Measurements from ENCODE around the gene RALGPS1. TPM values are rescaled to one million over a fixed set of nuclear protein-coding genes. Genes with fewer than 3 reads are reported as not detected.

Gene RALGPS1
- total and polyA plus RNA-seq, 2 of the 13 experiments (the other 11 are each of a cell fraction or from before 2014, with no cell fraction given), result 3.7 to 6.5 TPM

DNA sequence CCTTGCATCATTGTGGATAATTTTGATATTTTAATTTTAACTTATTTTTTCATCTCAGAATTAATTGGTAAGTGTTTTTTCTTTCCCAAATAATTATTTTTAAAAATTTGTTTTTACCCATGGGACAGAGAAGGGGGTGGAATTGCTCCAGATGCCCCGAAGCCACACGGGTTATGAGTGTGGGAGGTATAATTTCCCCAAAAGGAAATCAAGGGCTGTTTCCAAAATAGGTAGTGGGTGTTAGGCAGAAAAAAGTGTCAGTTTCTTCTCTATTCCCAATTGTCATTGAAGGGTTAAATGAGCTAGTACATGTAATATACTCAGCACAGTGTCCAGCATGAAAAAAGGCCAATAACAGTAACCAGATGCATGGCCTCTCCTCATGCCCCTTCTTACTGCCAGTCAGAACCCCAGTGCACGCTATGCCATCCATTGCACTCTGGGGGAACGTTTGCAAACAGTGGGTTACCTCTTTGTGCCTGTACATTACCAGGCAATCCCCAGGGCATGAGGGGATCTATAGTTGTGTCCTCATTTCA, 244.3 kb downstream of the RALGPS1 start (continued):
- no peak for TF ChIP-seq SYNCRIP (IDR thresholded peaks at IDR 0.05; ENCODE audit: insufficient read depth, low read depth, low read length)
- TF ChIP-seq ZC3H4 (CRISPR knock-in tag; IDR thresholded peaks at IDR 0.05; ENCODE audit: borderline replicate concordance), result no peak

GRCh38 chr9:127159325-127159801, 244.8 kb downstream of the RALGPS1 start:
- CTCF ChIA-PET (ENCODE audit: low intra/inter-chr PET ratio, low total read pairs), result no interaction called here
- peak; percentile 83 for FAIRE-seq
- POLR2A ChIA-PET, result no interaction called here
- TF ChIP-seq HNRNPUL1 (IDR thresholded peaks at IDR 0.05; ENCODE audit: low read depth, low read length), result no peak
- no peak for TF ChIP-seq ZFP36 (IDR thresholded peaks at IDR 0.05; ENCODE audit: borderline replicate concordance, low read depth, low read length, partially characterized antibody)
- peak; percentile 72; the same call in 1 of the 2 replicates for TF ChIP-seq ZNF292 (CRISPR knock-in tag; IDR thresholded peaks at IDR 0.05; ENCODE audit: borderline replicate concordance, low read depth)
- peak; percentile 83; the same call in 1 of the 2 replicates for TF ChIP-seq ARID4A (CRISPR knock-in tag; IDR thresholded peaks at IDR 0.05; ENCODE audit: borderline replicate concordance)
- peak; percentile 74; the same call in 1 of the 2 replicates for TF ChIP-seq ZNF350 (CRISPR knock-in tag; IDR thresholded peaks at IDR 0.05; ENCODE audit: borderline replicate concordance, low read depth)
- peak; percentile 95 for TF ChIP-seq ZBTB49 (CRISPR knock-in tag; IDR thresholded peaks at IDR 0.05; ENCODE audit: borderline replicate concordance)
- TF ChIP-seq ARID5B (CRISPR knock-in tag; IDR thresholded peaks at IDR 0.05), result peak; percentile 93

More at GRCh38 chr9:127159325-127159801, 244.8 kb downstream of the RALGPS1 start:
- Histone ChIP-seq H3K4me3 (replicated peaks in 1 of 3; ENCODE audit: insufficient read depth in 1 of 3, low read depth in 2 of 3, low read length in 3 of 3) (no peak overlapping the region), H2AFZ (ENCODE audit: low read length) (no peak overlapping the region), H4K20me1 (ENCODE audit: insufficient read depth, low read length) (no peaks in the 10 kb centered on the region), H3K27ac (ENCODE audit: extremely low read length, insufficient read depth, low read length) (no peak overlapping the region), H3K4me1 (ENCODE audit: insufficient read depth, low read length) (peaks cover 34% of the 10 kb centered on the region), H3K9ac (ENCODE audit: insufficient read depth, low read depth, low read length) (no peak overlapping the region), H3K27me3 (ENCODE audit: control insufficient read depth in 1 of 2, insufficient read depth in 2 of 2, low read length in 2 of 2) (no peaks in the 10 kb centered on the region), H3K79me2 (ENCODE audit: insufficient read depth, low read length) (no peaks in the 10 kb centered on the region), H3K4me2 (ENCODE audit: low read depth, low read length) (no peak overlapping the region), H3K36me3 (replicated peaks in 1 of 2; ENCODE audit: control insufficient read depth in 1 of 2, insufficient read depth in 2 of 2, low read length in 2 of 2) (no peaks in the 10 kb centered on the region), H3K9me3 (ENCODE audit: low read length) (no peaks in the 10 kb centered on the region)
- 19% methylated on average over 5 of the region's 5 CpGs for WGBS (ENCODE audit: low lambda C conversion rate)
- in situ Hi-C loops (cut with HindIII; ENCODE audit: extremely low pct_ligation_motif_present, low pct_unique_long_range_greater_than_20kb) (no loop called here), intact Hi-C loops (cut with micrococcal nuclease; ENCODE audit: unreplicated experiment) (loop anchor here (1.0 kb wide), 2 partner anchors 36 to 193 kb away; no protein-coding TSS in a partner anchor)
- BruUV-seq (replicated peaks), result no TSS peak
- DNase-seq (ENCODE audit: low spot score) (peak; percentile 76), ATAC-seq (peak; percentile 95)

All from HepG2 (cell line).